Measurements from ENCODE around the gene MINDY3. TPM values are rescaled to one million over a fixed set of nuclear protein-coding genes. Genes with fewer than 3 reads are reported as not detected.
A peak's percentile ranks its signal among the peaks of the same experiment; 100 is the strongest.
"Not testable (repeated sequence)": the region's sequence is repeated elsewhere in the genome, so short reads cannot be mapped to it uniquely, and the experiment has no call there.

MINDY3 gene
- total RNA-seq, 1 donor from 2014 or later = 37.2 TPM

GRCh38 chr10:15856328-15857015 is 3.8 kb downstream of the MINDY3 start:
- DNase-seq (ENCODE audit: low read depth) = peak; percentile 34

DNA sequence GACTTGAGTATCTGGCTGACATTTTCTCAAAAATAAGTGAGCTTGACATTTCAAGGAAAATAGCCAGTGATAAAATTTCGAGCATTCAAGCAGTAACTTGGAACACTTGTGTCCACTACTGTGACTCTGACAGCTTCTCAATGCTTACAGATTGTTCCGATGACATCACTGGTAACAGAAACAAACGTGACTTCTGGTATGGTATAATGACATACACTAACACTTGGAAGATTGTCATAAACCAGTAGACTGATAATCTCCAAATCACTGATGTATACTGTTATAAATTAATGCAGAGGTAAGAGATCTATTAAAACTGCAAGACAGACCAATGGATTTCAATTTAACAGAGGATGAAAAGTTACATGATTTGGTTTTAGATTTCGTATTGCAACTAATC is 6.5 kb downstream of the MINDY3 start:
- DNase-seq (ENCODE audit: low read depth) = no peak

DNA sequence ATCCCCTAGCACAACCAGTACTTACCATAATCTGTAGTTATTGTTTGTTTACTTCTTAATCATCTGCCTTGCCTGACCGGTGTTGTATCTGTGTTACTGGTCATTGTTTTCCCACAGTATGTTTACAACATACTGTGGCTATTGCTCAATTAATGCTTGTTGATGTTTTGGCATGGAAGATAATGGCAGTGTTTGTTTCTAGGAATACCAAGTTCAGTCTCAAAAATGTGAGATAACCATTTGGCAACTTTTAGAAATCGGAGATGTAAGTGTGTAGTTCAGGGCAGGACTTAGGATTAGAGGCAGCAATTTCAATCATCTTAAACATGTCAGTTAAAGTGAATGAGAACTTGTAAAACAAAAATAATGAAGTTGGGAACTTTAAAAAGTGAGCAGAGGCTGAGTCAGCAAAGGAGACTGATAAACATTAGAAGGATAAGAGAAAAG is 8.2 kb downstream of the MINDY3 start:
- no peak for DNase-seq (ENCODE audit: low read depth)

DNA sequence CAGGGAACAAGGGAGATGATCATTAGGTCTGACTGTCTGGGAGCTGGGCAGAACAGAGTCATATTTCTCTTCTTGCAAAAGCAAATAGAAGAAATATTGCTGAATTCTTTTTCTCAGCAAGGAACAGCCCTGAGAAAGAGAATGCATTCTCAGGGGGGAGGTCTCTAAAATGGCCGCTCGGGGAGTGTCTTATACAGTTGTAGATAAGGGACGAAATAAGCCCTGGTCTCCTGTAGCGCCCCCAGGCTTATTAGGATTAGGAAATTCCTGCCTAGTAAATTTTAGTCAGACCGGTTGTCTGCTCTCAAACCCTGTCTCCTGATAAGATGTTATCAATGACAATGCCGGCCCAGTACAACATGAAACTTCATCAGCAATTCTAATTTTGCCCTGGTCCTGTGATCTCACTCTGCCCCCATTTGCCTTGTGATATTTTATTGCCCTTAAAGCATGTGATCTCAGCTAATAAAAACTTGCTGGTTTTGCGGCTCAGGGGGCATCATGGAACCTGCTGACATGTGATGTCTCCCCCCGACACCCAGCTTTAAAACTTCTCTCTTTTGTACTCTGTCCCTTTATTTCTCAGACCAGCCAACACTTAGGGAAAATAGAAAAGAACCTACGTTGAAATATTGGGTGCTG is 9.8 kb downstream of the MINDY3 start:
- DNase-seq (ENCODE audit: low read depth) = not testable (repeated sequence)

GRCh38 chr10:15849316-15849715 is 11.0 kb downstream of the MINDY3 start:
- no peak for DNase-seq (ENCODE audit: low read depth)

DNA sequence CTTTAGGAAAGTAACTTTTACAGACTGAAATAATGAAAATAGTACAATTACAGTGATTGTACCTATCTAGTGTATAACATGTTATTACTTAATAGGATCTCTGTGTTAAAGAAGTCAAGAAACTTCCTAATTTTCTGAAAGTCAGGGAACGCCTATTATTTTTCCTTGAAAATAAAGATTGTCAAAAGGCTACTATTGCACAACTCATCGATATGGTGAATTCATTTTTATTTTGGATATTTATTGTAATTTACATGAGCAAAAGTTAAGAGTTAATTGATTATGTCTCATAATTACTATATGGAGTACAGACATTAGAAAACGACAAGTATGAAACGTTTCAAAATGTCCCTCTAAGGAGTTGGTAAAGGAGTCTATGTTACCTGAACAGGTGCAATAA is 12.8 kb downstream of the MINDY3 start:
- no peak for DNase-seq (ENCODE audit: low read depth)

GRCh38 chr10:15844517-15844916 is 15.8 kb downstream of the MINDY3 start:
- DNase-seq (ENCODE audit: low read depth) = no peak

DNA sequence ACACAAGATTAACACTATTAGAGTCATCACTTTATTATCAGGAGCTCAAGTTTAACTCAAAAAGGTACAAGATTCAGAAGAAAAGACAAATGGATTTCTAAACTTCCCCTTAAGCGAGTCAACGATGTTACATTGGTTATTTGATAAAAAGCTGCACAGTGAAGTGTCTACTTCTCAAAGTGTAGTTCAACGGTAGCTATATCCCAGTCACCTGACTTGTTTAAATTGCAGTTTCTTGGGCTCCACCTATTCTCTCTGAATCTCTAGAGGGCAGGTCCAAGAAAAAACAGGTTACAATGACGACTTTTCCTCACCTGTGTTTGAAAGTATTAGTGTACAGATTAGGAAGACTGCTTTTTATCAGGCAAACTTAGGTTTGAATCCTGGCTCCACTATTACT is 16.6 kb downstream of the MINDY3 start:
- no peak for DNase-seq (ENCODE audit: low read depth)

- peak; percentile 13 for DNase-seq (ENCODE audit: low read depth)
These were observed 17.6 kb downstream of the MINDY3 start for GRCh38 chr10:15842556-15843169.

GRCh38 chr10:15841696-15842095 is 18.6 kb downstream of the MINDY3 start:
- DNase-seq (ENCODE audit: low read depth) = no peak

DNA sequence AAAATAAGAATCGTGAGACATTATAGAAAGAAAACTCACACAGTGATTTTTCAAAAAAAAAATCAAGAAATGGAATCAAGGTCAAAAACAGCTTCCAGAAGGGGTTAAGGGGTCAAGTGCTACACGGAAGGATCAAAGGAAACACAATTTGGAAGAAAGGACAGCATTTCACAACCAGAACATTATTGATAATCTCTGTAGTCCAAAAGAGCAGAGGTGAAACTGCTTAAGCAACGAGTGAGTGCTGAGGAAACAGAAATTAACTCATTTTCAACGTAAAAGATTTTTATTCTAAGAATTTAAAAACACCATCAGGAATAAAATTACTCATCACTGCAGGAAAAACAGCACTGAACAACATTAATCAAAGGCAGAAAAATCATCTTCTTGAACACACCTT is 23.5 kb downstream of the MINDY3 start:
- DNase-seq (ENCODE audit: low read depth) = no peak

DNA sequence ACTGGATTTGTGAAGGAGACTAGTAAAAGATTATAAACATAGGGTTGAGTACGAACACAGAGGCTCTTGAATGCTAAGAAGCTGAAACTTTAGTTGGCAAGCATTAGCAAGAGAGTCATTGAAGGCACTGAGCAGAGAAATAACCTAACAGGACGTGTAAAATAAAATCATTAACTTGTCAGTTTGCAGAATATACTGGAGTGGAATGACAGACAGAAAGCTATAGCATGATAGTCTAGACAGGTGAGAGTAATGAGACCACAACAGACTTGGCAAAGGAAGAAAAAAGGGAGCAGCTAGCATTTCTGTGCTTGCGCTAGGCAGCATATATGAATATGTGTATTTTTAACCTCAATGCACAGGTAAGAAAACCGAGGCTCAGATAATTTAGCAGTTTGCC is 30.8 kb downstream of the MINDY3 start:
- DNase-seq (ENCODE audit: low read depth) = no peak

- DNase-seq (ENCODE audit: low read depth) = peak; percentile 41
These were observed 35.8 kb downstream of the MINDY3 start for GRCh38 chr10:15824498-15824897.

GRCh38 chr10:15822131-15822530 is 38.2 kb downstream of the MINDY3 start:
- no peak for DNase-seq (ENCODE audit: low read depth)

GRCh38 chr10:15821046-15821683 is 39.1 kb downstream of the MINDY3 start:
- DNase-seq (ENCODE audit: low read depth) = no peak

GRCh38 chr10:15817409-15818046 is 42.8 kb downstream of the MINDY3 start:
- no peak for DNase-seq (ENCODE audit: low read depth)

GRCh38 chr10:15815242-15815885 is 44.9 kb downstream of the MINDY3 start:
- DNase-seq (ENCODE audit: low read depth) = no peak

- DNase-seq (ENCODE audit: low read depth) = no peak
These were observed 45.7 kb downstream of the MINDY3 start for GRCh38 chr10:15814565-15814964.

- no peak for DNase-seq (ENCODE audit: low read depth)
These were observed 46.9 kb downstream of the MINDY3 start for GRCh38 chr10:15813415-15813814.

- DNase-seq (ENCODE audit: low read depth) = no peak
These were observed 50.9 kb downstream of the MINDY3 start for GRCh38 chr10:15809450-15809849.

- no peak for DNase-seq (ENCODE audit: low read depth)
These were observed 52.0 kb downstream of the MINDY3 start for GRCh38 chr10:15808204-15808797.
